NCI-H774 (cell line): ENCODE results near the gene ZBTB32.
"Not testable (repeated sequence)": the region's sequence is repeated elsewhere in the genome, so short reads cannot be mapped to it uniquely, and the experiment has no call there.

ENCODE experiments used
- DNase-seq: peaks from one replicate; lab custom pipeline; 2025; lab: John Stamatoyannopoulos, UW

The ZBTB32 gene

DNA sequence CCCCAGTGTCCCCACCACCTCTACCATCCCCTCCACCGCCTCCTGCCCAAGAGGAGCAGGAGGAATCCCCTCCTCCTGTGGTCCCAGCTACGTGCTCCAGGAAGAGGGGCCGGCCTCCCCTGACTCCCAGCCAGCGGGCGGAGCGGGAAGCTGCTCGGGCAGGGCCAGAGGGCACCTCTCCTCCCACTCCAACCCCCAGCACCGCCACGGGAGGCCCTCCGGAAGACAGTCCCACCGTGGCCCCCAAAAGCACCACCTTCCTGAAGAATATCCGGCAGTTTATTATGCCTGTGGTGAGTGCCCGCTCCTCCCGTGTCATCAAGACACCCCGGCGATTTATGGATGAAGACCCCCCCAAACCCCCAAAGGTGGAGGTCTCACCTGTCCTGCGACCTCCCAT, 16.3 kb downstream of the ZBTB32 start:
- DNase-seq, result no peak

DNA sequence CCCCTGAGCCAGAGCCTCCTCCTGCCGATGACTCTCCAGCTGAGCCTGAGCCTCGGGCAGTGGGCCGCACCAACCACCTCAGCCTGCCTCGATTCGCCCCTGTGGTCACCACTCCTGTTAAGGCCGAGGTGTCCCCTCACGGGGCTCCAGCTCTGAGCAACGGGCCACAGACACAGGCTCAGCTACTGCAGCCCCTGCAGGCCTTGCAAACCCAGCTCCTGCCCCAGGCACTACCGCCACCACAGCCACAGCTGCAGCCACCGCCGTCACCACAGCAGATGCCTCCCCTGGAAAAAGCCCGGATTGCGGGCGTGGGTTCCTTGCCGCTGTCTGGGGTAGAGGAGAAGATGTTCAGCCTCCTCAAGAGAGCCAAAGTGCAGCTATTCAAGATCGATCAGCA, 17.0 kb downstream of the ZBTB32 start:
- DNase-seq, result no peak

DNA sequence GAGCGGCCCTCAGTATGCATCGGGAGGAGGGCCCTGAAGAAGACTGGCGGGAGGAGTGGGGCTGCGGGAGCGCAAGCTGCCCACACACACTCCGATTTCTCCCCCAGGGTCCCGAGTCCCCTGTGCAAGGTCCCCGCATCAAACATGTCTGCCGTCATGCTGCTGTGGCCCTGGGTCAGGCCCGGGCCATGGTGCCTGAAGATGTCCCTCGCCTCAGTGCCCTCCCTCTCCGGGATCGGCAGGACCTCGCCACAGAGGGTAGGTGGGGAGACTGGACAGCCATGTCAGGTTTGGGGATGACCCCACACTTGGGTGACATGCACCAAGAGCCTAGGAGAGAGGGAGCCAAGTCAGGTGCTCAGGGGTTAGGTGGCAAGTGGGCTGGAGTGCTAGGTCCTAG, 18.1 kb downstream of the ZBTB32 start:
- no peak for DNase-seq

DNA sequence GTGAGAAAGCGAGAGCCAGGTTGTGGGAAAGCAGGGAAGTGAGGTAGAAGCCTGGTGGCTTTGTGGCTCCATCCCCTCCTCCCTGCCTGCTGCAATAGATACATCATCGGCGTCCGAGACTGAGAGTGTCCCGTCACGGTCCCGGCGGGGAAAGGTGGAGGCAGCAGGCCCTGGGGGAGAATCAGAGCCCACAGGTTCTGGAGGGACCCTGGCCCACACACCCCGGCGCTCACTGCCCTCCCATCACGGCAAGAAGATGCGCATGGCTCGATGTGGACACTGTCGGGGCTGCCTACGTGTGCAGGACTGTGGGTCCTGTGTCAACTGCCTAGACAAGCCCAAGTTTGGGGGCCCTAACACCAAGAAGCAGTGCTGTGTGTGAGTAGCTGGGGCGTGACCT, 18.5 kb downstream of the ZBTB32 start:
- DNase-seq, result no peak

DNA sequence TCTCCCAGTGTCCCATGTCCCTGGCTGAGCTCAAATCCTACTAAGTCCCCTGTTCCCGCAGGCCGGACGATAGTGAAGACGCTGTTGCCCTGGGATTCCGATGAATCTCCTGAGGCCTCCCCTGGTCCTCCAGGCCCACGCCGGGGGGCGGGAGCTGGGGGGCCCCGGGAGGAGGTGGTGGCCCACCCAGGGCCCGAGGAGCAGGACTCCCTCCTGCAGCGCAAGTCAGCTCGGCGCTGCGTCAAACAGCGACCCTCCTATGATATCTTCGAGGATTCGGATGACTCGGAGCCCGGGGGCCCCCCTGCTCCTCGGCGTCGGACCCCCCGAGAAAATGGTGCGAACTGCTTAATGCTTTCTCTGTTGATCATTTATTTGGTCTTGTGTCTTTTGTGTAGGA, 19.3 kb downstream of the ZBTB32 start:
- no peak for DNase-seq

DNA sequence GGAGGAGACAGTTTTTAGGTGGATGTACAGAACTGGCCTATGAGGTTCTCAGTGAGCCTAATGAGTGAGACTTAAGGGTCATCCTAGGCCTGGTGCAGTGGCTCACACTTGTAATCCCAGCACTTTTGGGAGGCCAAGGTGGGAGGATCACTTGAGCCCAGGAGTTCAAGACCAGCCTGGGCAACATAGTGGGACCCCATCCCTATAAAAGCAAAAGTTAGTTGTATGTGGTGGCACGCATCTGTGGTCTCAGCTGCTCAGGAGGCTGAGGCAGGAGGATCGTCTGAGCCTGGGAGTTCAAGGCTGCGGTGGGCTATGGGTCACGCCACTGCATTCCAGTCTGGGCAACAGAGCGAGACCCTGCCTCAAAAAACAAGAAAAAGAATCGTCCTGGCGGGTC, 19.8 kb downstream of the ZBTB32 start:
- DNase-seq, result not testable (repeated sequence)

DNA sequence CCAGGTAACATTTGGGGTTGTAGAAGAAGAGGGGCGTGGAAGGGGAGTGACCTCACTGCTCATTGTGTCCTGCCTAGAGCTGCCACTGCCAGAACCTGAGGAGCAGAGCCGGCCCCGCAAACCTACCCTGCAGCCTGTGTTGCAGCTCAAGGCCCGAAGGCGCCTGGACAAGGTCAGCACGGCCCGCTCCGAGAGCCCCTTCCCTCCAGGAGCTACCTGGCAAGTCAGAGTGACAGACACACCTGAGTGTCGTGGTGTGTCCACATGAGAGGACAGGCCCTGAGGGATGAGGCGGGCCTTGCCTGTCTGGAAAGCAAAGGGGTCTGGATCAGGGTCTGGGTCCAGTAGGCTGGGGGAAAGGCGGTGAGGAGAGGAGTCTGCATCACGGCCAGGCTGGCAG, 20.2 kb downstream of the ZBTB32 start:
- DNase-seq, result no peak

DNA sequence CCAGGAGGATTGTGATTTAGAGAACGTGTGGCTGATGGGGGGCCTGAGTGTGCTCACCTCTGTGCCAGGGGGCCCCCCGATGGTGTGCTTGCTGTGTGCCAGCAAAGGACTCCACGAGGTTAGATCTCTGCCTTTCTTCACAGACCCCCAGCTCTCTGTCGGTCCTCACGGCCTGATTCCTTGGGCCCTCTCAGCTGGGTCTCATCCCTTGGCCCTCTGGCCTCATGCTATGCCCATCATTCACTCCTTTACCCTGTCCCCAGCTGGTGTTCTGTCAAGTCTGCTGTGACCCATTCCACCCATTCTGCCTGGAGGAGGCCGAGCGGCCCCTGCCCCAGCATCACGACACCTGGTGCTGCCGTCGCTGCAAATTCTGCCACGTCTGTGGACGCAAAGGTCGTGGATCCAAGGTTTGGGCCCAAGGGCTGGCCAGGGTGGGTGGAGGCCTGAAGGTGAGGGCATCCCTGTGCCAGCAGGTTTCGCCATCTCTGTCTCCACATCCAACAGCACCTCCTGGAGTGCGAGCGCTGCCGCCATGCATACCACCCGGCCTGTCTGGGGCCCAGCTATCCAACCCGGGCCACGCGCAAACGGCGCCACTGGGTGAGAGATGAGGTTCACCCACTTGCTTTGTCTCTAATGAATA, 21.0 kb downstream of the ZBTB32 start:
- DNase-seq, result no peak

DNA sequence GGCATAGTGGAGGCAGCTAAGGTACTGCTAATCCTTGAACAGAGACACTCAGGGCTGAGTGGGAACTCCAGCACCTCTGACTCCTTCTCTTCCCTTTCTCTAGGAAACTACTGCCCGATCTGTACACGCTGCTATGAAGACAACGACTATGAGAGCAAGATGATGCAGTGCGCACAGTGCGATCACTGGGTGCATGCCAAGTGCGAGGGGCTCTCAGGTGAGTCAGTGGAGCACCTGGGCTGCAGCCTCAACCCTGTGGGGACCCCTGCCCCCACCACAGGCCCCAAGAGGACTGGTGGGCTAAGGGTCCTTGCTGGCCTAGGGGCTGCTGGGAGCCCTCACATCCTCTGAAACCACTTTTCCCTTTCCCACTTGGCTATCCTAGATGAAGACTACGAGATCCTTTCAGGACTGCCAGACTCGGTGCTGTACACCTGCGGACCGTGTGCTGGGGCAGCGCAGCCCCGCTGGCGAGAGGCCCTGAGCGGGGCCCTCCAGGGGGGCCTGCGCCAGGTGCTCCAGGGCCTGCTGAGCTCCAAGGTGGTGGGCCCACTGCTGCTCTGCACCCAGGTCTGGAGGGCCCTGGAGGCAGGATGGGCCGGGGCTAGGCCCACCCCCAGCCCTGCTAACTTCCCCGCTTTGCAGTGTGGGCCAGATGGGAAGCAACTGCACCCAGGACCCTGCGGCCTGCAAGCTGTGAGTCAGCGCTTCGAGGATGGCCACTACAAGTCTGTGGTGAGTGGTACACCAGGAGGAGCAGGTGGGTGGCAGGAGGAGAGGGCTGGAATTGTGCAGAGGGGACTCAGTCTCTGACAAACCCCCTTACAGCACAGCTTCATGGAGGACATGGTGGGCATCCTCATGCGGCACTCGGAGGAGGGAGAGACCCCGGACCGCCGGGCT, 22.9 kb downstream of the ZBTB32 start:
- no peak for DNase-seq

DNA sequence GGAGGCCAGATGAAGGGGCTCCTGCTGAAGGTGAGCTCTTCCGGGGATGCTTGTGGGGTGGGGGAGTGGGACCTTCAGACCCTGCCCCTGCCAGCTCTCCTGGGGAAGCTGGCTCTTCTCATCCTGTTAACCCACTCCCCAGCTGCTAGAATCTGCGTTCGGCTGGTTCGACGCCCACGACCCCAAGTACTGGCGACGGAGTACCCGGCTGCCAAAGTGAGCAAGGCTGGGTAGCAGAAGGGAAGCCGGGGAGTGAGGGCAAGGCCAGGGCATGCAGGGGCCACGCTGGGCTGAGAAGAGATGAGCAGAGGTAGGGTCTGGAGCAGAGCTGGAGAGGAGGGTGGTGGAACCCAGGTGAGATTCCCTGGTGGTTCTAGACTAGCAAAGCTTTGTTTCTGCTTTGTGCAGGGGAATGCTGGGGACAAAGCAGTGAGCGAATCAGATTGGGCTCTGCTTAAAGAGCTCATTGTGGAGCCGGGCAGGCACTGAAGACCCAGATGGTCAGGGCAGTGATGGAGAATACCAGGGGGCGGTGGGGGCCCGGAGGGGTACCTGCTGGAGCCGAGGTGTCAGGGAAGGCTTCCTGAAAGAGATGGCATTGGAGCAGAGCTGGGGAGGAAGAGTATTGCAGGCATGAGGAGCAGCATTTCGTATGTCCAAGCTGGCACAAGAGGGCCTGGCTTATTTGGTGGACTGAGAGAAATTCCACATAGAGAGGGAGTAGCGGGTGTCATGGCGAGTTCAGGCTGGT, 23.8 kb downstream of the ZBTB32 start:
- no peak for DNase-seq

DNA sequence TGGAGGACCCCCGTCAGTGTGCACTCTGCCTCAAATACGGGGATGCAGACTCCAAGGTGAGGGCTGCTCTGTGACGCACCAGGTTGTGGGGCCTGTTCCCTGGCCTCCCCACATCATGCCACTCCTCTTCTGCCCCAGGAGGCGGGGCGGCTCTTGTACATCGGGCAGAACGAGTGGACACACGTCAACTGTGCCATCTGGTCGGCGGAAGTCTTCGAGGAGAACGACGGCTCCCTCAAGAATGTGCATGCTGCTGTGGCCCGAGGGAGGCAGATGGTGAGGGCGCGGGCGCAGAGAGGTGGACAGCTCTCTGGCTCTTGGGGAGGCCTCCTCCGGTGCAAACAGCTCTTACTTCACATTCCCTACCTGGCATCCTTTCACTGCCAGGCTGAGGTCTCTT, 24.7 kb downstream of the ZBTB32 start:
- DNase-seq, result no peak

DNA sequence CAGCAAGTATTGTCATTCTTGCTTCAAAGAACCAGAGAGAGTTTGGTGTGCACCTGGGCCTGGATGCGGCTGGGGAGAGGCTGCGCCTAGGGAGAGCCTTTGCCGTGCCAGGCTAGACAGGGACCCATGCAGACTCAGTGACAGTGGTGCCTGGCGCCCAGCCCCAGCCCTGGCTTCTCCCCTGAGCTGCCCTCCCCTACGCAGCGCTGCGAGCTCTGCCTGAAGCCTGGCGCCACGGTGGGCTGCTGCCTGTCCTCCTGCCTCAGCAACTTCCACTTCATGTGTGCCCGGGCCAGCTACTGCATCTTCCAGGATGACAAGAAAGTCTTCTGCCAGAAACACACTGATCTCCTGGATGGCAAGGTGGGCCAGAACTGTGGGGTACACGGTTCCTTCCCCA, 25.4 kb downstream of the ZBTB32 start:
- DNase-seq, result no peak

DNA sequence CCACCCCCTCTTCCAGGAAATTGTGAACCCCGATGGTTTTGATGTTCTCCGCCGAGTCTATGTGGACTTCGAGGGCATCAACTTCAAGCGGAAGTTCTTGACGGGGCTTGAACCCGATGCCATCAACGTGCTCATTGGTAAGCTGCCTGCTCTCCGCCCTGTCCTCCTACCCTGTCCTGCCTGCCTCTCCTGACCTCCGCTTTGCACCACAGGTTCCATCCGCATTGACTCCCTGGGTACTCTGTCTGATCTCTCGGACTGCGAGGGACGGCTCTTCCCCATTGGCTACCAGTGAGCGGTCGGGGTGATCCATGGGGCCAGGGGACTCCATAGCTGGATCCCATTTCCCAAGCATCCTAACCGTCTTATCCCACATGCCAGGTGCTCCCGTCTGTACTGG, 26.0 kb downstream of the ZBTB32 start:
- DNase-seq, result no peak

DNA sequence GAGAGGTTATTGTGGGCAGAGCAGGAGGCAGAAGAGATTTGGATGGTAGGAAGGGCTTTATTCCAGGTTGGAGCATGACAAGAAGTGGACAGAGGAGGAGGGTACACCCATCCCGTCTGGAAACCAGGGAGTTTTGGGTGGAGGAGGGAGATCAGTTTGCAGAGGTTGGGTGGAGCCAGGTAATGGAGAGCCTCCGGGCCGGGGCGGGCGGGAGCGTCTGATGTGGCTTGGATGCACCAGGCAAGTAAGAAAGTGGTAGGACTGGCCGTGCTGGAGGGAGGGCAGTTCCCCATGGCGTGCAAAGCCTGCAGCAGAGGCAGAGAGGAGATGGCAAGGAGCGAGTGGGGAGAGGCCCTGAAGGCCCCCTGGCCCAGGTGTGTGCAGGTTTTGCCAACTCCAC, 27.0 kb downstream of the ZBTB32 start:
- no peak for DNase-seq

DNA sequence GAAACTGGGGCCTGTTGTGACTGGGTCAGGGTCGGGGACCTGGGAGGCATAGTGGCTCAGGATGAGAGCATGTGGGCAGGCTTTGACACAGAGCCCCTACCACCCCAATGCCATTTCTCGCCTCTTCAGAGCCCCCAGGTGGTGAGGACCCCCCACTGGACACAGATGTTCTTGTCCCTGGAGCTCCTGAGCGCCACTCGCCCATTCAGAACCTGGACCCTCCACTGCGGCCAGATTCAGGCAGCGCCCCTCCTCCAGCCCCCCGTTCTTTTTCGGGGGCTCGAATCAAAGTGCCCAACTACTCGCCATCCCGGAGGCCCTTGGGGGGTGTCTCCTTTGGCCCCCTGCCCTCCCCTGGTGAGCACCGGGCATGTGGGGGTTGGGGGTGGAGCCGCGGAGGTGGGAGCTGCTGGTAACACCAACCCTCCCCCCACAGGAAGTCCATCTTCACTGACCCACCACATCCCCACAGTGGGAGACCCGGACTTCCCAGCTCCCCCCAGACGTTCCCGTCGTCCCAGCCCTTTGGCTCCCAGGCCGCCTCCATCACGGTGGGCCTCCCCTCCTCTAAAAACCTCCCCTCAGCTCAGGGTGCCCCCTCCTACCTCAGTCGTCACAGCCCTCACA, 27.5 kb downstream of the ZBTB32 start:
- no peak for DNase-seq

DNA sequence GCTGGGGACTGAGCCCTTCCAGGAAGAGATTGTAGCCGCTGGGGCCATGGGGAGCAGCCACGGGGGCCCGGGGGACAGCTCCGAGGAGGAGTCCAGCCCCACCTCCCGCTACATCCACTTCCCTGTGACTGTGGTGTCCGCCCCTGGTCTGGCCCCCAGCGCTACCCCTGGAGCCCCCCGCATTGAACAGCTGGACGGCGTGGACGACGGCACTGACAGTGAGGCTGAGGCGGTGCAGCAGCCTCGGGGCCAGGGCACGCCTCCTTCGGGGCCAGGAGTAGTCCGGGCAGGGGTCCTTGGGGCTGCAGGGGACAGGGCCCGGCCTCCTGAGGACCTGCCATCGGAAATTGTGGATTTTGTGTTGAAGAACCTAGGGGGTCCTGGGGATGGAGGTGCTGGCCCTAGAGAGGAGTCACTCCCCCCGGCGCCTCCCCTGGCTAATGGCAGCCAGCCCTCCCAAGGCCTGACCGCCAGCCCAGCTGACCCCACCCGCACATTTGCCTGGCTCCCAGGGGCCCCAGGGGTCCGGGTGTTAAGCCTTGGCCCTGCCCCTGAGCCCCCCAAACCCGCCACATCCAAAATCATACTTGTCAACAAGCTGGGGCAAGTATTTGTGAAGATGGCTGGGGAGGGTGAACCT, 28.3 kb downstream of the ZBTB32 start:
- DNase-seq, result no peak

DNA sequence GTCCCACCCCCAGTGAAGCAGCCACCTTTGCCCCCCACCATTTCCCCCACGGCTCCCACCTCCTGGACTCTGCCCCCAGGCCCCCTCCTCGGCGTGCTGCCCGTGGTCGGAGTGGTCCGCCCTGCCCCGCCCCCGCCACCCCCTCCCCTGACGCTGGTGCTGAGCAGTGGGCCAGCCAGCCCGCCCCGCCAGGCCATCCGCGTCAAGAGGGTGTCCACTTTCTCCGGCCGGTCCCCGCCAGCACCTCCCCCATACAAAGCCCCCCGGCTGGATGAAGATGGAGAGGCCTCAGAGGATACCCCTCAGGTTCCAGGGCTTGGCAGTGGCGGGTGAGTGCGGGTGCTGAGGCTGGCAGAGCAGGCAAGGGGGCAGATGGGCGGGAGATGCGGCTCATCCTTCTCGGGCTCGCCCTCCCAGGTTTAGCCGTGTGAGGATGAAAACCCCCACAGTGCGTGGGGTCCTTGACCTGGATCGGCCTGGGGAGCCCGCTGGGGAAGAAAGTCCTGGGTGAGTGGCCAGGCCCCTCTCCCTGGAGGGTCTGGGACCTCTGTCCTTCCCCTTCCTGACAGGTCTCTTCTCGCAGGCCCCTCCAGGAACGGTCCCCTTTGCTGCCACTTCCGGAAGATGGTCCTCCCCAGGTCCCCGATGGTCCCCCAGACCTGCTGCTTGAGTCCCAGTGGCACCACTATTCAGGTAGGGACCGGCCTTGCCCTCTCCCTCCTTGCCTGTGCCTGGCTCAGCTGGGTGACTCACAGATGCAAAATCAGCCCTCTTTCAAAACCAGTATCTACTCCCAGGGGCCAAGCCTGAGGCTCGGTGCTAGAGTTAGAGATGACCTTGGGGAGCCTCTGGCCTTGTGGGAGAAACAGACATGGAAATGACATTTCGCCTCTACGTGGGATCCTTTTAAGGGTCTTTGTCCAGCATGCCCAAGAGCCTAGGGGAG, 29.1 kb downstream of the ZBTB32 start:
- no peak for DNase-seq

DNA sequence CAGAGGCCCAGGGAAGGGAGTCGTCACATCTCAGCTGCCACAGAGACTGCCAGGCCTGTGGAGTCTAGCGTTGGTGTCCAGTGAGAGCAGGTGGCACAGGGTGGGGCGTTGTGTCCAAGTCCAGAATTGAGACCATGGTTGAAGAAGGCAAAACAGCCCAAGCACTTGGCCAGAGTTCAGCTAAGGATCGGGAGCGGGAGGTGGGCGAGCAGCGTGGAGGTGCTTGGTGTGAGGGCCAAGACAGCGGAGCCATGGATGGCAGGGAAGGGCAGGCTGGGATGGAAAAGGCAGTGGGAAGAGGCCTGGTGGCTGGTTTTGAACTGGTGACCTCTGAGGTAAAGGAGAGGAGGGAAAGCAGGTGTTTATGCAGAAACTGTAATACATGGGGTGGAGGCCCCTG, 29.9 kb downstream of the ZBTB32 start:
- no peak for DNase-seq

DNA sequence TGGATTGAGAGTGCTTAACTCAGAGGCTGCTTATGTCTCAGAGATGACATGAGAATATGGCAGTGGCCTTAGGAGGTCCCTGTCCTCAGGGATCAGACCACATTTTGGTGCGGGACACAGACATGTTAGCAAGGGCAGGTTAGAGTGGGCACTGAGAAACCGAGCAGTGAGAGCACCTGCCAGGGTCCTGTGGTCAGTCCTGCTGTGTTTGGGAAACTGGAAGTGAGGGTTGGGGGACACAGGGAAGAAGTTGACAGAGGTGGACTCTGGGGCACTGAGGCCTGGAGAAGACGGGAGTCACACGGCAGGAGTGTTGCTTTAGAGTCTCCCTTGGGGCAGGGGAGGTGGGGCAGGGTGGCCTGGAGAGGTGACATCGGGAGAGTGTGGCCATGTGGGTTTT, 30.5 kb downstream of the ZBTB32 start:
- DNase-seq, result no peak

DNA sequence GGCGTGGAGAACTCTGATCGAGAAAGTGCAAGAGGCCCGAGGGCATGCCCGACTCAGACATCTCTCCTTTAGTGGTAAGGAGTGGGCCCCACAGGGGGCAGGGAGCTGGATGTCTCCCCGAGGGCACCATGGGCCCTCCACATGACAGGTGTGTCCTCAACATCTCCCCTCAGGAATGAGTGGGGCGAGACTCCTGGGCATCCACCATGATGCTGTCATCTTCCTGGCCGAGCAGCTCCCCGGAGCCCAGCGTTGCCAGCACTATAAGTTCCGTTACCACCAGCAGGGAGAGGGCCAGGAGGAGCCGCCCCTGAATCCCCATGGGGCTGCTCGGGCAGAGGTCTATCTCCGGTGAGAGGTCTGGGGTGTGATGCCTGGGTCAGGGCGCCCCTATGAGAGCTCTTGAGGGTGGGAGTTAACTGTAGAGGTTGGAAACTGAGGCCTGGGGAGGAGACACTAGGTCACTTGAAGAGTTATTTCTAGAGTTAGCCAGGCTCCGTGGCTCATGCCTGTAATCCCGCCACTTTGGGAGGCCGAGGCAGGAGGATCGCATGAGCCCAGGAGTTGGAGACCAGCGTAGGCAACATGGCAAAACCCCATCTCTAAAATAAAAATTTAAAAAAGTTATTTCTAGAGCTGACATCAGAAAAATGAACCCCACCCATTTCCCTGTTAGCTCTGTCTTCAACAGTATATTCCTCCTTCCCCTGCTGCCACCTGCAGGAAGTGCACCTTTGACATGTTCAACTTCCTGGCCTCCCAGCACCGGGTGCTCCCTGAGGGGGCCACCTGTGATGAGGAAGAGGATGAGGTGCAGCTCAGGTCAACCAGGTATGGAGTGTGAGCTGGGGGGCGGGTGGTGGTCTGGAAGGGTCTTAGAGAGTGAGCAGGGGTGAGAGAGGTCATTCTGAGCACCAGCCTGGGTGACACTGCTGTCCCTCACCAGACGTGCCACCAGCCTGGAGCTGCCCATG, 32.8 kb downstream of the ZBTB32 start:
- DNase-seq, result no peak
